NCI-H2081 treated with DMSO at 0.1 percent for 48 hours (cell line): Measurements from ENCODE around the gene ZNF627.
"Not testable (repeated sequence)": the region's sequence is repeated elsewhere in the genome, so short reads cannot be mapped to it uniquely, and the experiment has no call there.

ENCODE experiments used
- DNase-seq: peaks from one replicate; lab custom pipeline; 2025; lab: John Stamatoyannopoulos, UW

Gene ZNF627

DNA sequence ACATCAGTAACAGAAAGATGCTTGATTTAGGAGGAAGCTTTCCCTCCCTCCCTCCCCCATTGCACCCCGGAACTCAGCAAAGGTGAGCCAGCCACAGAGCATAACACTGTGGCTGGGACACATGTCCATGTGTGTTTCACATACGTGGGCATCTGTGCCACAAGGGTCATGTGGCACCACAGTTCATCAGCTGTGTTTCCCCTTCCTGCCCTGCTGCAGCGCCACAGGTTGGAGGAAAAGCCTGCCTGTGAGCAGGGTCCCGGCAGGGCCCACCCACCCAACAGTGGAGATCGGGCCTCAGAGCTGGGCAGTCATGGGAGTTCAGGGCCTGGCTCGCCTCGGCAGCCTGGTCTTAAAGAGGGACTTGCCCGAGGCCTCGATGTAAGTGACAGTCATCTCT lies 22.6 kb upstream of the ZNF627 start:
- no peak for DNase-seq

DNA sequence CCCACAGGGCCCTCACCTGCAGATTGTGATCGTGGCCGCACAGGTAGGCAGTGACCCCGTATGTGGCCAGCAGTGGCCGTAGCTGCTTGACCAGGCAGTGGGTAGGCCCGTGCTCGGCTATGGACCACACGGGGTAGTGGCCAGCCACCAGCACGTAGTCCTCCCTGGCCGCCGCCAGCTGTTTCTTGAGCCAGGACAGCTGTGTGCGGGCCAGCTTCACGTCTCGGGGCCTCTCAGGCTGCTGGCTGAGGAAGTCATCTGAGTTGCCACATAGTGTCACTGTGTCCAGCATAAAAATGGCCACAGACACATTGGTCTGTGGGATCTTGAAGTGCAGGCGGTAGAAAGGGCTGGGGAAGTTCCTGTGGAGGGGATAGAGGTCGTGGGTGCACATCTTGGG lies 21.1 kb upstream of the ZNF627 start:
- DNase-seq, result no peak

DNA sequence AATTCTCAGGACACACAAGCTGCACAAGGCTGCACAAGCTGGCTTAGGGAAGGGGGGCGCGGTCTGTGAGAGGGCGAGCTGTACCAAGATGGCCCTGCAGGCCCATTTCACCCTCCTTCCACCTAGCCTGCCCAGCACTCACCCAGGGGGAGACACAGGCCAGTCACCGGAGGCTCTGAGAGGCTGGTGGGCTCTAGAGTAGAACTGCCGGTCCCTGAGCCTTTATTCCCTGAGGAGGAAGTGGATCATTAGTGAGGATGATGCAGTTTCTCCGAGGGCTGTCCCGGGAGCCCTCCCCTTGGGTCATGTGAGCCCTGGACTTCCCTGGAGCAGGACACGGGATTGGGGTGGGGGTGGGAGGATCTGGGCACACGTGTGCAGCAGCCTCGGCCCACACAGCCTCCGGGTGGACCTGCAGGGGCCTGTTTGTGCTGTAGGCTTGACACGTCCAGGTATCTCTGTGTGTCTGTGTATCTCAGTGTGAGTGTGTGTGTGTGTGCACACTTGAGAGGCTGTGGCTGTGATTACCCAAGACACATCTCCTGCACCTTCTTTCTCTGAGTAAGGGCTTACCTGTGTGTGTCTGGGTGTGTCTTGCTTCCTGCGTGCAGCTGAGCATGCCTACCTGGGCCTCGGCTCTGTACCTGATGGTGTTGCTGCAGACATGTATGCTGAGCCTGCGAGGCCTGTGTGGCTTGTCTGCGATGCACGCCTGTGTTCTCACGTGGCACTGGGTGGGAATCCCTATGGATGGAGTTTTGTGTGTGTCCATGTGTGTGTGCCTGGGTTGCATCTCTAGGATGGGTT lies 19.6 kb upstream of the ZNF627 start, which contains the start of gene ACP5:
Gene ACP5, minus strand, starts transcription at position 195 of the 807 bp plus-strand sequence. CDS start 328 bp downstream, outside the sequence.
- DNase-seq, result no peak

DNA sequence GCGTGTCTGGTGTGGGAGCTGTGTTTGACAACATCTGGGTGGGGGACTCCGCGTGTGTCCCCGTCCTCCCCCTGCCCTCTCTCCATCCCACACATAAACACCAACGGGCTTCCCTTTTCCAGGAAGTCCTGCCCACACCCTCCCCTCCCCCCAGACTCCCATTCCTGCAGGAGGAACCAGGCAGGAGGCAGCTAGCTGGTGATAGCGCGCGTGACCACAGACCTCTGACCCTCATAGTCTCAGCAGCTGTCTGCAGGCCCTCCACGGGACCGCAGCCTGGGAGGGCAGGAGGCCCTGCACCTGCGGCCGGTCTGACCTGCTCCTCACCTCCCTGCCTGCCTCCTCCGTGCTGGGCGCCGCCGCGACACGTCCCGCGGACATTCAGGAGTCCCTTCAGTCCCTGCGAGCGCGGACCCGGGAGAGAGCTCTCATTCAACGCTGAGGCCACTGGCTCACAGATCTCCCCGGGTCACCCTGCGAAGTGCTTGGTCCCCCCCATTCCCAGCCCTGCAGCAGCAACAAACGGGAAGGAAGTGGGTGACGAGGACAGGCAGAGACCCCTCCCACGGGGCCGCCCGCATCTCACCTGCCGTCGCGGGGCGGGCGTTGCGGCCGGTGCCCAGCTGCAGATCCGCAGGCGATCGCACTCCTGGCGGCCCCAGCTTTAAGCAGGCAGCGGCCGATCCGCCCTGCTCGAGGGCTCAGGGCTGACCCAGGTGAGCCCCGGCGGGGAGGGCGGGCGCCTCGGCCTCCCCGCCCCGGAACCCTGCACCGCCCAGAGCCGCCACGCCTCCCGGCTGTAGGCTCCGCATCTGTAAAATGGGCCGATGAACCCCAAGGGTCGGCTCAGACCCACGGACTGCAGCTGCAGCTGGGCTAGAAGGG lies 18.8 kb upstream of the ZNF627 start:
- no peak for DNase-seq

DNA sequence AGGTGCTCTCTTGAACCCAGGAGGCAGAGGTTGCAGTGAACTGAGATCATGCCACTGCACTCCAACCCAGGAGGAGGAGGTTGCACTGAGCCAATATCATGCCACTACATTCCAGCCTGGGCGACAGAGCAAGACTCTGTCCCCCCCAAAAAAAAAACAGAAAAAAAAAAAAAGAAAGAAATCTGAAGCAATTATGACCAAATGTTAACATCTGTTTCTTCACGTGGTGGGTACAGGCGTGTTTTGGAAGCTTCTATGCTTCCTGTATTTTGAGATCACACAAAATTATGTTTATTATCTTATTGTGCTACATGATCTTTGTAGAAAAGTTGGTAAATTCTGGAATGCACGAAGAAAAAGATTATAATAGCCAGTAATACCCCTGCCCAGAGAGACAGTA lies 17.2 kb upstream of the ZNF627 start:
- DNase-seq, result no peak

DNA sequence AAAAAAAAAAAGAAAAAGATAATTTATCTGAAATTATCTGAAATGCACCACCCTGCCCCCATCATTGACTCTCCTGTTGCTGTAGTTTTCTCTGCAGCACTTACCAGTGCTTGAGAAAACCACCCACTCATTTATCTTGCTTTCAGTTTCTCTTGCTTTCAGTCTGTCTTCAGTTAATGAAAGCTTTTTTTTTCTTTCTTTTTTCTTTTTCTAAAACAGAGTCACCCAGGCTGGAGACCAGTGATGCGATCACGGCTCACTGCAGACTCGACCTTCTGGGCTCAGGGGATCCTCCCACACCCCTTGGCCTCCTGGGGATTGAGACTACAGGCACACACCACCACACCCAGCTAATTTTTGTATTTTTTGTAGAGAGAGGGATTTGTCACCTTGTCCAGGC lies 15.5 kb upstream of the ZNF627 start:
- no peak for DNase-seq

DNA sequence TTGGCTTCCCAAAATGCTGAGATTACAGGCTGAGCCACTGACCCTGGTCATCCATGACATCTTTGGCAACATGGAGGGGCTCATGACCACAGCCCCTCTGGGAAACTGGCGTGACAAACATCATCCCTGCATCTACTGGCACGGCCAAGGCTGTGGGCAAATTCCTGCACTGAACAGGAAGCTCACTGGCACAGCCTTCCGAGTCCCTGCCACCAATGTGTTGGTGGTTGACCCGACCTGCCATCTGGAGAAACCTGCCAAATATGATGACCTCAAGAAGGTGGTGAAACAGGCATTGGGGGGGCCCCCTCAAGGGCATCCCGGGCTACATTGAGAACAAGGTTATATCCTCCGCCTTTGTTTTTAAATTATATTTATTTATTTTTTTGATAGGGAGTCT lies 11.0 kb upstream of the ZNF627 start:
- DNase-seq, result no peak

DNA sequence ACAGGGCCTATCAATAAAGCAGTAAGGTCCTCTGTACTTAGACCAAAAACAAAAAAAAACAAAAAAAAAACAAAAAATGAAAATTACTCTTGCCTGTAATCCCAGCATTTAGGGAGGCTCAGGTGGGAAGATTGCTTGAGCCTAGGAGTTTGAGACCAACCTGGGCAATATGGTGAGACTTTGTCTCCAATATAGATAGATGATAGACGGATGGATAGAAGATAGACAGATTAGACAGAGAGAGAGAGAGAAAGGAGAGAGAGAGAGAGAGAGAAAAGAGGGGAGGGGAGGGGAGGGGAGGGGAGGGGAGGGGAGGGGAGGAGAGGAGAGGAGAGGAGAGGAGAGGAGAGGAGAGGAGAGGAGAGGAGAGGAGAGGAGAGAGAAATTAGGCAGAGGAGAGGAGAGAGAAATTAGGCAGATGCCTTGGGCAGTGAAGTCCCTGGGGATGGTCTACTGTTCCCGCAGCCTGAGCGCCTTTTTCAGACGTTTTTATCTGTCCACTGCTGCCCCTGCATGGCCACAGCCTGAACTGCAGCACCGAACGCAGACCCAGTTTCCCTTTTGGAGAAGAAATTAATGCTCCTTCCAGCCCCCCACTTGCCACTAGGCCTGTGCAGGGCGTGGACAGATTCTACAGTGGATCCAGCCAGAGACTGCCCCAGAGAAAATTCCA lies 9.8 kb upstream of the ZNF627 start:
- peak; percentile 23 for DNase-seq

DNA sequence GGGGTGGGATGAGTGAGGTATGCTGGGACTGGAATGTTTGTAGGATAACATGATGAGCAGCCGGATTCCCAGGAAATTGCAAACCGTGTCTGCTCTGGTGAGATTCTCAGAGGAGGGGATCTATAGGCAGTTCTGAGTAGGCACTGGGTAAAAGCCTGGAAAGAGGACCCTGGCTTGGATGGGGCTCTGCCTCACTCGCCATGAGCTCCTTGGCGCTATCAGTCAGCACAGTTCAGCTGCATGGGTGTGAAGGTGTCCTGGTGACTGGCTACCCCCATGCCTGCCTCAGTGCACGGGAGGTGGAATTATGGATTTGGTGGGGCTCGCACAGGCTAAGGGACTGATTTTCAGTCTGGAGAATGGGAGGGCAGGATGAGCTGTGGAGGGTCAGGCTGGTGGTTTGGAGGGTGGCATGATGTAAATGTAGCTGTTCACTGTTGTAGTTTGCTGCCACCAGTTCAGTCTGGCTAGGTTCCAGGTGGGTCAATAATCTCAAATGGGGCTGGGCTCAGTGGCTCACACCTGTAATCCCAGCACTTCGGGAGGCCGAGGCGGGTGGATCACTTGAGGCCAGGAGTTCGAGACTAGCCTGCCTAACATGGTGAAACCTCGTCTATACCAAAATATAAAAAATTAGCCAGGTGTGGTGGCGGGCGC lies 9.2 kb upstream of the ZNF627 start:
- no peak for DNase-seq

DNA sequence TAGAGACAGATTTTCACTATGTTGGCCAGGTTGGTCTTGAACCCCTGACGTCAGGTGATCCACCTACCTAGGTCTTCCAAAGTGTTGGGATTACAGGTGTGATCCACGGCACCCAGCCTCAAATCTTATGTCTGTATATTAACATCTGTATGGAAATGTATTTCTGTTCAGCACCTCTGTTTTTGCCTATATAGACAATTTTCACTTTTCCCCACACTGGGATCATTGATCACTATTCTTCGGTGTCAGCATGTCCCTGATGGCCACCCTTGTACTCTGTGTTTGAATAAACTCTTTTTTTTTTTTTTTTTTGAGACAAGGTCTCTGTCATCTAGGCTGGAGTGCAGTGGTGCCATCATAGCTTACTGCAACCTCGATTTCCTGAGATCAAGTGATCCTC lies 3.2 kb upstream of the ZNF627 start:
- DNase-seq, result no peak

DNA sequence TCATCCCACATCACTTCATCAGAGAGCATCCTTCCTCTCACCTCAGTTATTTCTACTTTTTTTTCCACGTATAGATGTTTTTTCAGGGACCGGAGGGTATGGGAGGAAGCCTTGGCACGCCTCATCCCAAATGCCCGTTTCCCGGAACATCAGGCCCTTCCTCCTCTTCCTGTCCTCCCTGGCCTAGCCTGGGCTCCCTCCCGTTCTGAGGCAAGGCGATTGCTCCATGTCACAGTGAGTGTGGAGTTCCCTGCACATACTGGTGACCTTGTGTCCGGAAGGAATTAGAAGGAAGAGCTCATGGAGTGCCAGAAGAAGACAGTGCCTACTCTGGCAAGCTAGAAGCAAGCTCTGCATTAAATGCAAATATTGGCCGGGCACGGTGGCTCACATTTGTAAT lies 1.1 kb upstream of the ZNF627 start:
- DNase-seq, result no peak

DNA sequence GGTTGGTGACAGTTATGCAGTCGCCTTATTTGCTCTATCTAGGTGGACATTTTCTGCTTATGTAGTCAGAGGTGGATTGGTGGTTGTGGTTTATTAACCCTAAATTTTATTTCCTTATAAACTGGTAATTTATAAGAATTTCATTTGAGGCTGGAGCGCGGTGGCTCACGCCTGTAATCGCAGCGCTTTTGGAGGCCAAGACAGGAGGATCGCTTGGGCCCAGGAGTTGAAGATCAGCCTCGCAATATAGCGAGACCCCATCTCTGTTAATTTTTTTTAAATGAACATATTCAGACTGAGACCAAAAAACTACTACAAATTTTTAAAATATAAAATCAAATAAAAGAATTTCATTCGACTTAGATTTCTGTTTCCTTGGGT lies 810 bp downstream of the ZNF627 start:
- DNase-seq, result no peak

DNA sequence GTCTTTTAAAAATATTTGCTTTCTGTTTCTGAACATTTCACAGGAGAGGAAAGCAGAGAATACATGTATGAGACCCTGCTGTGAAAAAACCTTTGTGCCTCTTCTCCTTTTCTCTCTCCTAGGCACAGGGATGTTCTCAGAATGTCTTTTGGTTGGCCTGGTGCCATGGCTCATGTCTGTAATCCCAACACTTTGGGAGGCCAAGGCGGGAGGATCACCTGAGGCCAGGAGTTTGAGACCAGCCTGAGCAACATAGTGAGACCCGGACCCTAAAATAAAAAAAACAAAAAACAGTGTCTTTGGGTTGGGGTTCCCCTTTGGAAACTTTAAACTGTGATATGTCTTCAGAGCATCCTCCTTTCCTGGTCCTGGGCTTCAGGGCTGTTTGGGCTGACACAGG lies 1.5 kb downstream of the ZNF627 start:
- no peak for DNase-seq

DNA sequence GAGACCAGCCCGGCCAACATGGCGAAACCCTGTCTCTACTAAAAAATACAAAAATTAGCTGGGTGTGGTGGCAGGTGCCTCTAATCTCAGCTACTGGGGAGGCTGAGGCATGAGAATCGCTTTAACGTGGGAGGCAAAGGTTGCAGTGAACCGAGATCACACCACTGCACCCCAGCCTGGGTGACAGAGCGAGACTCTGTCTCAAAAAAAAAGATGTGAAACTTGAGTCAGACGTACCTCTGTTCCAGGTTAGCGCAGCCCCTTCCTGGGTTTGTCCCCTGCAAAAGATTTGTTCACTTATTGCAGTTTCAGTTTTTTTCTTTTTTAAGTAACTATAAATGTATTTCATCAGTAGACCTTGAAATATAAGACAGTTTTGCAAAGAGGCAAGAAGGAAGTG lies 2.4 kb downstream of the ZNF627 start:
- not testable (repeated sequence) for DNase-seq

DNA sequence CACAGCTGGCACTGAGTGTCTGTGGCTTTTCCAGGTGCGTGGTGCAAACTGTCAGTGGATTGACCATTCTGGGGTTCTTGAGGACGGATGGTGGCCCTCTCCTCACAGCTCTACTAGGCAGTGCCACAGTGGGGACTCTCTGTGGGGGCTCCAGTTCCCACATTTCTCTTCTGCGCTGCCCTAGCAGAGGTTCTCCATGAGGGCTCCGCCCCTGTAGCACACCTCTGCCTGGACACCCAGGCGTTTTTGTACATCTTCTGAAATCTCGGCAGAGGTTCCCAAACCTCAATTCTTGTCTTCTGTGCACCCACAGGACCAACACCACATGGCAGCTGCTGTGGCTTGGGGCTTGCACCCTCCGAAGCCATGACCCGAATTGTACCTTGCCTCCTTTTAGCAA lies 9.2 kb downstream of the ZNF627 start:
- no peak for DNase-seq

DNA sequence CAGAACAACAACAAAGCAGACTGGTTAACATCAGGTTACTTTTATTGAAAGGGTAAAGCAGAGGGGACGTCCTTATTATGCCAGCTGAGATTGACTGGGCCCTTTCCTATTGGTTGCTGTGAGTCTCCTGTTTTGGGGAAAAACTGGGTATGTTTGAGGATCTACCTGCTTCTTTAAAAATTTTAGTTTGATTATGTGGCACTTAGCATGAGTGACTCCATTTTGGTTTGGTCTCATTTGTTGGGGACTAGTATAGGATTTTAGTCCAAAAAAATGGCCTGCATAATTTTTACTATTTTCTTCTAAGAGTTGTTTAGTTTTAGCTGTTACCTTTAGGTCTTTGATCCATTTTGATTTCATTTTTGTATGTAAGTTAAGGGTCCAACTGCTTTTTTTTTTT lies 14.4 kb downstream of the ZNF627 start:
- DNase-seq, result no peak

DNA sequence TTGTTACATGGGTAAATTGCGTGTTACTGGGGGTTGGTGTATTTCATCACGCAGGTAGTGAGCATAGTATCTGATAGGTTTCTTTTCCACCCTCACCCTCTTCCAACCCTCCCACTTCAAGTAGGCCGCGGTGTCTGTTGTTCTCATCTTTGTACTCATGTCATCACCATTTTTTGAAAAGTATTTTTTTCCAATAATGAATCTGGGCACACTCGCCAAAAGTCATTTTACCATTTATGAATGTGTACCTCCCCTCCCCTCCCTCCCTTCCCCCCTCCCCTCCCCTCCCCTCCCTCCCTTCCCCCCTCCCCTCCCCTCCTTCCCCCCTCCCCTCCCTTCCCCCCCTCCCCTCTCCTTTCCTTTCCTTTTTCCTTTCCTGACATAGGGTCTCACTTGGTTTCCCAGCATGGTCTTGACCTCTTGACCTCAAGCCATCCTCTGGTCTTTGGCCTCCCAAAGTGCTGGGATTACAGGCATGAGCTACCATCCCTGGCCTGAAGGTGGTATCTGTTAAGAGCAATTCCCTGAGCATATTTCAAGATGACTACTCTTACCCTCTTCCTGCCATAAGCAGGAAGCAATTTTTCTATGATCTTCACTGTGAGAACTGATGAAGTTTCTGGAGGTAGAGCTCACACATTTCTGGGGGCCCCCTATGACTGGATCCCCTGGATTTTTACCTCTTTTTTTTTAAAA lies 15.7 kb downstream of the ZNF627 start:
- DNase-seq, result no peak

DNA sequence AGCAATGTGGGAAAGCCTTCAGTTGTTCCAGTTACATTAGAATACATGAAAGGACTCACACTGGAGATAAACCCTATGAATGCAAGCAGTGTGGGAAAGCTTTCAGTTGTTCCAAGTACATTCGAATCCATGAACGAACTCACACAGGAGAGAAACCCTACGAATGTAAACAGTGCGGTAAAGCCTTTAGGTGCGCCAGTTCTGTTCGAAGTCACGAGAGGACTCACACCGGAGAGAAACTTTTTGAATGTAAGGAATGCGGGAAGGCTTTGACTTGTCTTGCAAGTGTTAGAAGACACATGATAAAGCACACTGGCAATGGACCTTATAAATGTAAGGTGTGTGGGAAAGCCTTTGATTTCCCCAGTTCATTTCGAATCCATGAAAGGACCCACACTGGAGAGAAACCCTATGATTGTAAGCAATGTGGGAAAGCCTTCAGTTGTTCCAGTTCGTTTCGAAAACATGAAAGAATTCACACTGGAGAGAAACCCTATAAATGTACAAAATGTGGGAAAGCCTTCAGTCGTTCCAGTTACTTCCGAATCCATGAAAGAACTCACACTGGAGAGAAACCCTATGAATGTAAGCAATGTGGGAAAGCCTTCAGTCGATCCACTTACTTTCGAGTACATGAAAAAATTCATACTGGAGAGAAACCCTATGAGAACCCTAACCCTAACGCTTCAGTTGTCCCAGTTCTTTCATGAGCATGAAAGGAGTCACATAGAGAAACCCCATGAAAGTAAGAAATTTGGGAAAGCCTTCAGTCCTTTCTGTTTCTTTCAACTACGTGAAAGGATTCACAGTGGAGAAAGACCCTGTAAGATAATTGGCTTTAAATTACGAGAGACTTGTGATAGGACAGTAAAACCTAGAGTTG lies 20.1 kb downstream of the ZNF627 start:
- DNase-seq, result no peak

DNA sequence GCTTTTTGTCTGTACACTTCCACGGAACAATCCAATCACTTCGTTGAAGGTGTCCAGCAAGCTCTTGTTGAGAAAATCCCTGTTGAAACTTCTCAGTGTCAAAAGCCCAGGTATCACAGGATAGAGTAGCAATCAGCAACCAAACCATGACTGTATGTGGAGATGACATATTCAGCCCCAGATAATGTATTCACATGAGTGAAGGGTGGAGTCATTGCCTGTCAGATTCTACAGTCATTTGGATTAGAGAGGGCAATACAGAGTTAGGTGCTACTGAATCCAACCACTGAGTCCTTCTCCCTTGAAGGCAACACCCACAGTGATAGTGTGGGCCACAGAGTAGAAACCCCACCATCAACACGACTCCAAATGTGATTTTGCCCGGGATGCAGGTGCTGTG lies 23.3 kb downstream of the ZNF627 start:
- DNase-seq, result no peak

DNA sequence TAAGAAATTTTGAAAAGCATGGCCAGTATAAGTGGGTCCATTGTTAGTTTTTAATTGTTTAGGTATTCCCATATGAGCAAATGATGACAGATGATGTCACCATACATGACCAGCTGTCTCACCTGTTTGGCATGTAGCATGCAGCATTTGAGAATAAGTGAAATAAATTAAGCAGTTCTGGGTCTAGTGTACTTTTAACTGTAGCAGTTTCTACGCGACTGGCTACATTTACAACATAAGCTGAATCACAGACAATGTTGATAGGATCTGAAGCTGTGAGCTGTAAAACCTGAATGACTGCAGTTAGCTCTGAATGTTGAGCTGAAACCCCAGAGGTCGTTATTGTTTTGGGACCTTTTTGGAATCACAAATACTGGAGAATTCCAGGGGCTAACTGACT lies 25.1 kb downstream of the ZNF627 start:
- not testable (repeated sequence) for DNase-seq

DNA sequence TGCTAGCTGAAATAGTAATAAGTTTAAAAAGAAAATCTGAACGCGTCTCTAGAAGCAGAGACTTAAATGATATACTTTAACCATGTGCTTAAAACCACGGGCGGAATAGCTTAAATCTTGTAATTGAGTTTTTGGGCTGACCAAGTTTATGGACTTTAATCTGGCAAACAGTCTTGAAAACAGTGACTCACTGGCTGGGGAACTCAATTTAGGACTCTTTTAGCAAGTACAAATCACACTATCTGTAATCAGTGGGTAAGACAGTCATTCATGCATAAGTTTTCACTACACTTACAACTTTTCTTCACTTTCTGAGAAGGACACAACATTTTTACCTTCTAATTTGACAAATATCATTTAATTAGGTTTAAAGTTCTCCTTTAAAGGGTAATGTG lies 26.8 kb downstream of the ZNF627 start:
- no peak for DNase-seq
